Measurements from ENCODE around the gene PROC.

PROC gene

DNA sequence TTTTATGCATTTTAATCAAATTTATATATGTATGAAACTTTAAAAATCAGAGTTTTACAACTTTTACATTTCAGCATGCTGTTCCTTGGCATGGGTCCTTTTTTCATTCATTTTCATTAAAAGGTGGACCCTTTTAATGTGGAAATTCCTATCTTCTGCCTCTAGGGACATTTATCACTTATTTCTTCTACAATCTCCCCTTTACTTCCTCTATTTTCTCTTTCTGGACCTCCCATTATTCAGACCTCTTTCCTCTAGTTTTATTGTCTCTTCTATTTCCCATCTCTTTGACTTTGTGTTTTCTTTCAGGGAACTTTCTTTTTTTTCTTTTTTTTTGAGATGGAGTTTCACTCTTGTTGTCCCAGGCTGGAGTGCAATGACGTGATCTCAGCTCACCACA is 5.7 kb downstream of the PROC start:
- TF ChIP-seq, protein P1, sequence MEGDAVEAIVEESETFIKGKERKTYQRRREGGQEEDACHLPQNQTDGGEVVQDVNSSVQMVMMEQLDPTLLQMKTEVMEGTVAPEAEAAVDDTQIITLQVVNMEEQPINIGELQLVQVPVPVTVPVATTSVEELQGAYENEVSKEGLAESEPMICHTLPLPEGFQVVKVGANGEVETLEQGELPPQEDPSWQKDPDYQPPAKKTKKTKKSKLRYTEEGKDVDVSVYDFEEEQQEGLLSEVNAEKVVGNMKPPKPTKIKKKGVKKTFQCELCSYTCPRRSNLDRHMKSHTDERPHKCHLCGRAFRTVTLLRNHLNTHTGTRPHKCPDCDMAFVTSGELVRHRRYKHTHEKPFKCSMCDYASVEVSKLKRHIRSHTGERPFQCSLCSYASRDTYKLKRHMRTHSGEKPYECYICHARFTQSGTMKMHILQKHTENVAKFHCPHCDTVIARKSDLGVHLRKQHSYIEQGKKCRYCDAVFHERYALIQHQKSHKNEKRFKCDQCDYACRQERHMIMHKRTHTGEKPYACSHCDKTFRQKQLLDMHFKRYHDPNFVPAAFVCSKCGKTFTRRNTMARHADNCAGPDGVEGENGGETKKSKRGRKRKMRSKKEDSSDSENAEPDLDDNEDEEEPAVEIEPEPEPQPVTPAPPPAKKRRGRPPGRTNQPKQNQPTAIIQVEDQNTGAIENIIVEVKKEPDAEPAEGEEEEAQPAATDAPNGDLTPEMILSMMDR (IDR thresholded peaks at IDR 0.05): no peak

DNA sequence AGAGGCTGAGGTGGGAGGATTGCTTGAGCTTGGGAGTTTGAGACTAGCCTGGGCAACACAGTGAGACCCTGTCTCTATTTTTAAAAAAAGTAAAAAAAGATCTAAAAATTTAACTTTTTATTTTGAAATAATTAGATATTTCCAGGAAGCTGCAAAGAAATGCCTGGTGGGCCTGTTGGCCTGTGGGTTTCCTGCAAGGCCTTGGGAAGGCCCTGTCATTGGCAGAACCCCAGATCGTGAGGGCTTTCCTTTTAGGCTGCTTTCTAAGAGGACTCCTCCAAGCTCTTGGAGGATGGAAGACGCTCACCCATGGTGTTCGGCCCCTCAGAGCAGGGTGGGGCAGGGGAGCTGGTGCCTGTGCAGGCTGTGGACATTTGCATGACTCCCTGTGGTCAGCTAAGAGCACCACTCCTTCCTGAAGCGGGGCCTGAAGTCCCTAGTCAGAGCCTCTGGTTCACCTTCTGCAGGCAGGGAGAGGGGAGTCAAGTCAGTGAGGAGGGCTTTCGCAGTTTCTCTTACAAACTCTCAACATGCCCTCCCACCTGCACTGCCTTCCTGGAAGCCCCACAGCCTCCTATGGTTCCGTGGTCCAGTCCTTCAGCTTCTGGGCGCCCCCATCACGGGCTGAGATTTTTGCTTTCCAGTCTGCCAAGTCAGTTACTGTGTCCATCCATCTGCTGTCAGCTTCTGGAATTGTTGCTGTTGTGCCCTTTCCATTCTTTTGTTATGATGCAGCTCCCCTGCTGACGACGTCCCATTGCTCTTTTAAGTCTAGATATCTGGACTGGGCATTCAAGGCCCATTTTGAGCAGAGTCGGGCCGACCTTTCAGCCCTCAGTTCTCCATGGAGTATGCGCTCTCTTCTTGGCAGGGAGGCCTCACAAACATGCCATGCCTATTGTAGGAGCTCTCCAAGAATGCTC is 6.6 kb downstream of the PROC start:
- TF ChIP-seq, protein P1 (IDR thresholded peaks at IDR 0.05): no peak

DNA sequence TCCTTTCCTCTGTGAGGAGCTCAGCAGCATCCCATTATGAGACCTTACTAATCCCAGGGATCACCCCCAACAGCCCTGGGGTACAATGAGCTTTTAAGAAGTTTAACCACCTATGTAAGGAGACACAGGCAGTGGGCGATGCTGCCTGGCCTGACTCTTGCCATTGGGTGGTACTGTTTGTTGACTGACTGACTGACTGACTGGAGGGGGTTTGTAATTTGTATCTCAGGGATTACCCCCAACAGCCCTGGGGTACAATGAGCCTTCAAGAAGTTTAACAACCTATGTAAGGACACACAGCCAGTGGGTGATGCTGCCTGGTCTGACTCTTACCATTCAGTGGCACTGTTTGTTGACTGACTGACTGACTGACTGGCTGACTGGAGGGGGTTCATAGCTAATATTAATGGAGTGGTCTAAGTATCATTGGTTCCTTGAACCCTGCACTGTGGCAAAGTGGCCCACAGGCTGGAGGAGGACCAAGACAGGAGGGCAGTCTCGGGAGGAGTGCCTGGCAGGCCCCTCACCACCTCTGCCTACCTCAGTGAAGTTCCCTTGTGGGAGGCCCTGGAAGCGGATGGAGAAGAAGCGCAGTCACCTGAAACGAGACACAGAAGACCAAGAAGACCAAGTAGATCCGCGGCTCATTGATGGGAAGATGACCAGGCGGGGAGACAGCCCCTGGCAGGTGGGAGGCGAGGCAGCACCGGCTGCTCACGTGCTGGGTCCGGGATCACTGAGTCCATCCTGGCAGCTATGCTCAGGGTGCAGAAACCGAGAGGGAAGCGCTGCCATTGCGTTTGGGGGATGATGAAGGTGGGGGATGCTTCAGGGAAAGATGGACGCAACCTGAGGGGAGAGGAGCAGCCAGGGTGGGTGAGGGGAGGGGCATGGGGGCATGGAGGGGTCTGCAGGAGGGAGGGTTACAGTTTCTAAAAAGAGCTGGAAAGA is 7.6 kb downstream of the PROC start:
- TF ChIP-seq, protein P1 (IDR thresholded peaks at IDR 0.05): no peak

DNA sequence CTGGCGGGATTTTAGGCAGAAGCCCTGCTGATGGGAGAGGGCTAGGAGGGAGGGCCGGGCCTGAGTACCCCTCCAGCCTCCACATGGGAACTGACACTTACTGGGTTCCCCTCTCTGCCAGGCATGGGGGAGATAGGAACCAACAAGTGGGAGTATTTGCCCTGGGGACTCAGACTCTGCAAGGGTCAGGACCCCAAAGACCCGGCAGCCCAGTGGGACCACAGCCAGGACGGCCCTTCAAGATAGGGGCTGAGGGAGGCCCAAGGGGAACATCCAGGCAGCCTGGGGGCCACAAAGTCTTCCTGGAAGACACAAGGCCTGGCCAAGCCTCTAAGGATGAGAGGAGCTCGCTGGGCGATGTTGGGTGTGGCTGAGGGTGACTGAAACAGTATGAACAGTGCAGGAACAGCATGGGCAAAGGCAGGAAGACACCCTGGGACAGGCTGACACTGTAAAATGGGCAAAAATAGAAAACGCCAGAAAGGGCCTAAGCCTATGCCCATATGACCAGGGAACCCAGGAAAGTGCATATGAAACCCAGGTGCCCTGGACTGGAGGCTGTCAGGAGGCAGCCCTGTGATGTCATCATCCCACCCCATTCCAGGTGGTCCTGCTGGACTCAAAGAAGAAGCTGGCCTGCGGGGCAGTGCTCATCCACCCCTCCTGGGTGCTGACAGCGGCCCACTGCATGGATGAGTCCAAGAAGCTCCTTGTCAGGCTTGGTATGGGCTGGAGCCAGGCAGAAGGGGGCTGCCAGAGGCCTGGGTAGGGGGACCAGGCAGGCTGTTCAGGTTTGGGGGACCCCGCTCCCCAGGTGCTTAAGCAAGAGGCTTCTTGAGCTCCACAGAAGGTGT is 8.5 kb downstream of the PROC start:
- TF ChIP-seq, protein P1 (IDR thresholded peaks at IDR 0.05): no peak

DNA sequence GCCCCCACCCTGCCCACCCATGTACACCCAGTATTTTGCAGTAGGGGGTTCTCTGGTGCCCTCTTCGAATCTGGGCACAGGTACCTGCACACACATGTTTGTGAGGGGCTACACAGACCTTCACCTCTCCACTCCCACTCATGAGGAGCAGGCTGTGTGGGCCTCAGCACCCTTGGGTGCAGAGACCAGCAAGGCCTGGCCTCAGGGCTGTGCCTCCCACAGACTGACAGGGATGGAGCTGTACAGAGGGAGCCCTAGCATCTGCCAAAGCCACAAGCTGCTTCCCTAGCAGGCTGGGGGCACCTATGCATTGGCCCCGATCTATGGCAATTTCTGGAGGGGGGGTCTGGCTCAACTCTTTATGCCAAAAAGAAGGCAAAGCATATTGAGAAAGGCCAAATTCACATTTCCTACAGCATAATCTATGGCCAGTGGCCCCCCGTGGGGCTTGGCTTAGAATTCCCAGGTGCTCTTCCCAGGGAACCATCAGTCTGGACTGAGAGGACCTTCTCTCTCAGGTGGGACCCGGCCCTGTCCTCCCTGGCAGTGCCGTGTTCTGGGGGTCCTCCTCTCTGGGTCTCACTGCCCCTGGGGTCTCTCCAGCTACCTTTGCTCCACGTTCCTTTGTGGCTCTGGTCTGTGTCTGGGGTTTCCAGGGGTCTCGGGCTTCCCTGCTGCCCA is 9.3 kb downstream of the PROC start:
- TF ChIP-seq, protein P1 (IDR thresholded peaks at IDR 0.05): no peak

DNA sequence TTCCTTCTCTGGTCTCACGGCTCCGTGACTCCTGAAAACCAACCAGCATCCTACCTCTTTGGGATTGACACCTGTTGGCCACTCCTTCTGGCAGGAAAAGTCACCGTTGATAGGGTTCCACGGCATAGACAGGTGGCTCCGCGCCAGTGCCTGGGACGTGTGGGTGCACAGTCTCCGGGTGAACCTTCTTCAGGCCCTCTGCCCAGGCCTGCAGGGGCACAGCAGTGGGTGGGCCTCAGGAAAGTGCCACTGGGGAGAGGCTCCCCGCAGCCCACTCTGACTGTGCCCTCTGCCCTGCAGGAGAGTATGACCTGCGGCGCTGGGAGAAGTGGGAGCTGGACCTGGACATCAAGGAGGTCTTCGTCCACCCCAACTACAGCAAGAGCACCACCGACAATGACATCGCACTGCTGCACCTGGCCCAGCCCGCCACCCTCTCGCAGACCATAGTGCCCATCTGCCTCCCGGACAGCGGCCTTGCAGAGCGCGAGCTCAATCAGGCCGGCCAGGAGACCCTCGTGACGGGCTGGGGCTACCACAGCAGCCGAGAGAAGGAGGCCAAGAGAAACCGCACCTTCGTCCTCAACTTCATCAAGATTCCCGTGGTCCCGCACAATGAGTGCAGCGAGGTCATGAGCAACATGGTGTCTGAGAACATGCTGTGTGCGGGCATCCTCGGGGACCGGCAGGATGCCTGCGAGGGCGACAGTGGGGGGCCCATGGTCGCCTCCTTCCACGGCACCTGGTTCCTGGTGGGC is 10.0 kb downstream of the PROC start:
- TF ChIP-seq, protein P1 (IDR thresholded peaks at IDR 0.05): no peak
